ENCODE data around the gene AGBL4.

The AGBL4 gene

DNA sequence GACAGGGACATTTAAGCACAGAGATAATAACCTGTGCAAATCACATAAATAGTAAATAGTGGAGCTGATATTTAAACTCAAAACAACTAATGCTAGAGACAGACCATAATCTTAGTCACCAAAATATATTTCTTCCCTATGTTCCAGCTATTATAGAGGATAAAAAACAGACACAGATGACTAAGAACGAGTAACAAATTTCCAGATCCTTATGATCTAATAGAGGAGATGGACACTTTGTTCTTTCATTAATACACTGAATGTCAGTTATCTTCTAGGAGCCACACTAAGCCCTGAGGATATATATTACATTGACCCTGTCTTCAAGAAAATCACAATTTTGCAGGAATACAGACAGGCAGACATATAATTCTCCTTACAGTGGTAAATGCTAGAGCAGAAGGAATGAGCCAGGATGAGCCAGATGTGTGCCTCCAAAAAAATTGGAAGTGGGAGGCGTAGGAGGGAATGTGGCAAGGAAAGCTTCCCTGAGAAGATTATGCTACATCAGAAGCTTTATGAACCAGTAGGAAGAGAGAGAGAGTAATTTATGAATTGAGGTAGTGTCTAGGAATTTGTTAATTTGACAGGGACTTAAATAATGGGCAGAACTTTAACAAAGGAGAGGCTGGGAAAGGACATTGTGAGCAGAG is 851.7 kb downstream of the AGBL4 start:
- DNase-seq, result no peak

DNA sequence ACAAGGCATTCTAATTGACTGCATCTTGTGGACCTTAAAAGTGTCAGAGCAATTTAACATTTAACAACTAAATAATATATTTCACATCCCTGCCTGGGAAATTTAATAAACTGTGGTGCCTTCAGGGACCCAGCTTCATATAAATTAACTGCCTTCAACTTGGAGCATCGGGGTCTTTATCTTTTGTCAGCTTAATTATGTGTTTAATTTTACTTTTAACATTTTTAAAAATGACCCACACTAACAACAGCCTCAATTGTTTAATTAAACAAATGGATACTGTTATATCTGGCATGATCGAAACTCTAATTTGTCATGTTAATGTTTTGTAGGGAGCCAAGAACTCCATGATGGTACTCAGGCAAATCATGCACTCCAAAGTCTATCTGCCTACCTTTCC is 857.7 kb downstream of the AGBL4 start:
- DNase-seq, result no peak

DNA sequence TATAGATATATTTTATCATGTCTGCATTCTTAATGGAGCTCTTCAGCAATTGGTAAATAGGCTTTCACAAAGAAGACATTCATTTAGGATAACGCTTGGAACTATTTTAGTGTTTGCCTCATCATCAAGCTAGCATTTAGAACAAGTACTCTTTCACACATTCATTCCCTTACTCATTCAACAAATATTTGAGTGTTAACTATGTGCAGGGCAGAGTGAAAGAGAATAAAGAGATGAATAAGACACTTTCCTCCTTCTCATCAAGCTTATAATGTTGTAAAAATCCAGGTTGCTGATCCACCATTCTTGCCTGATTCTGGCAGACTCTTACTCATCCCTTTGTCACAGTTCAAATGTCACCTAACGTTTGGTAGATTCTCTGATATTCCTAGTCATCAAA is 860.7 kb downstream of the AGBL4 start:
- no peak for DNase-seq

DNA sequence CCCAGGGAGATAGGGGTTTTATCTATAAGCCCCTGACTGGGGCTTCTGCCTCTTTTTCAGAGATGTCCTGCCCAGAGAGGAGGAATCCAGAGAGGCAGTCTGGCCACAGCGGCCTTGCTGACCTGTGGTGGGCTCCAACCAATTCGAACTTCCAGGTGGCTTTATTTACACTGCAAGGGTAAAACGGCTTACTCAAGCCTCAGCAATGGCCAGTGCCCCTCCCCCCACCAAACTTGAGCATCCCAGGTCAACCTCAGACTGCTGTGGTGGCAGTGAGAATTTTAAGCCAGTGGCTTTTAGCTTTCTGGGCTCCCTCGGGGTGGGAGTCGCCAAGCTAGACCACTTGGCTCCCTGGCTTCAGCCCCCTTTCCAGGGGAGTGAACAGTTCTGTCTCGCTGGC is 863.1 kb downstream of the AGBL4 start:
- no peak for DNase-seq

DNA sequence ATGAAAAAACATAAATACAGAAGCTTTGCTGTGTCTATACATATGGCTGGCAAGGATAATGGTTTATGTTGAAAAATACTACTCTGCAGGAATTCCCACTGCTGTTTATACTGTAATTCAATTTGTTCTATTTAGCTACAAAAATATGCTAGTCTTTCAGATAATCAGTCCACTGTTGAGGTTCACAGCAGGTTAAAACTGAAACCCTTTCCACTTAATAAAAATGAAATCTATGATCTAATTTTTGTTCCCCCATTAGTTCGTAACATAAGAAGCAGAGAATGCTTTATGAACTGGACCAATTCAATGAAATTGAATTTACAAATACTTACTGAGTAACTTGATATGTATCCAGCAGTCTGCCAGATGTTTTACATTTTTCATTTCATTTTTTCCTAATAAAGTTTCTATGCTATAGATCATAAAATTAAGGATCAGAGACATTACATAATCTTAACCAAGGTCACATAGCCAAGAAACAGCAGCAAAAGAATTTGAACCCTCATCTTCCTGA is 887.0 kb downstream of the AGBL4 start:
- no peak for DNase-seq

DNA sequence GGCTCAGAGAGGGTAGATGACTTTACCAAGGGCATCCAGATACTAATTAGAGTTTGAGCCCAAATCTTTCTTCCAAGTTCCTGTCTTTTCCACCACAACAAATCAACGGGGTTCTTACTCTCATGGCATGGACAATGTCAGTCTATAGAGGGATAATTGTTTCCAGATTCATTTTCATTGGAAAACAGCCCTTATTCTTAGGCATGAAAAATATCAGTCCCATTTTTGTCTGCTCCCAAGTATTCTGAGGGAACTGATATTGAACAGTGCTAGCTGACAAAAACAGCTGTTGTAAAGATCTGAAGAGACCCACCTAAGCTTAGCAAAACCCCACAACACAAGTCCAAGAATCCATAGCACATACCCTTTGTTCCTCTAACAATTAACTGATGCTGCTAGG is 898.0 kb downstream of the AGBL4 start:
- no peak for DNase-seq

DNA sequence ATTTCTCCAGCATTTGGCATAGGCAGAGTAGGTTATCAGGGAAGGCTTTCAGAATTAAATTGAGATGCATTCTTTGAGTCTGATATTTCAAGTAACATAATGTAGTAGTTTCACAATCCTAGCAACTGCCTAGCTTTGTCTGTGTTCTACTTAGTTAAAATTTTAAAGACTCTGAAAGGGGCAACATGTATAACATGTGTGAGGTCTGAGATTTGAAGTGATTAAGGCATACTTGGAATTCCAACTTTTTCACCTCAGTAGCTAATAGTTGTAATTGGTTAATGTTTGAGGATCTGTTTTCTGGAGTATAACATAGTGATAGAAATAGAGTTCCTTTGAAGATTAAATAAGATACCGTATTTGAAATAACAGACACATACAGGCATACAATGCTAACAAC is 911.8 kb downstream of the AGBL4 start:
- DNase-seq, result peak; percentile 8

DNA sequence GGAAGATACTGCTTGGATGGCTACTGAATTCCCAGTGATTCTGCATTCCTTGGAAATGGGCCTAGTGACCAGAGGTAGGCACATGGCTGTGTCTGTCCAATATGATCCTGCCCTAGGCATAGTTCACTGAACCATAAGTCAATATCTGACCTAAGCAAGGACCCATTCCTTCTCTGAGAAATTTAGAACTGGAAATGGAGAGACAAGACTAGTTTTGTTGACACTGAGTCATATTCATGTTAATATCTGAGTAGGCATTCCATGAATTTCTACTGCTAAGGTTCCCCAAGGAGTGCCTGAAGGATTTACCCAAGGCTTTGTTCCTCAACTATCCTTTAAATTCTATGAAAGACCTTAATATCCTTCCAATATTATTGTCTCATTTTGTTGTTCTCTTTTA is 917.3 kb downstream of the AGBL4 start:
- DNase-seq, result no peak

DNA sequence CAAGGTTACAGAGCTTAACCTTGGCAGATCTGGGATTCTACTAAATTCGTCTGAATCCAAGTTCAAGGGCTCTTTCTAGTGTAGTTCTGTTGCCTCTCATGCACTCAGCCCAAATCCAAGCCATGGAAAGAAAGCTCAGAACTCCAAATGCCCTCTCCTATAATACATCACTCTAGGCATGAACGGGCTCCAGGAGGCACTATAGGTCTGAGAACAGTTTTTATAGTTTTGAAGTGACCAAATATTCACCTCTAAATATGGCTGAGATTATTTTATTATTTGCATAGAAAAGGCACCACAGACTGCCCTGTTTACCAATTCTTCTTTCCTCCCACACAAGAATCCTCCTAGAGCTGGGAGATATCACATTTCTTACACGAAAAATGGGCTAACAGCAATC is 919.2 kb downstream of the AGBL4 start:
- DNase-seq, result no peak

DNA sequence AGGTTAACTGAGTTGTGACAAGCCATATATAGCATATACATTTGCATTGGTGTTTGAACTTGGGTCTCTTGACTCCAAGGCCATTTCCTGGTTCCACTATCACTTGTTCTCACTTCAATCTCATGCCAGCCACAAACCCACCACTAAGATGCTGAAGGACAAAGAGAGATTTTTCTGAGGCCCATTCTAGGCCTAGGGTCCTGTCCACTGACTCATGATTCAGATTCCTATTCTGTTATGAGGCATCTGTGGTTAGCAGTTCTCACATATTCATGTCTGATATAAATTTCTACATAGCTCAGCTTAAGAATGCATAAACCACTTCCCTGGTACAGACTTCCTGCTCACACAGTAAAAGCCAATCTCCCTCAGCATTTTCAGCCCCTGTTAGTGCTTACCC is 921.0 kb downstream of the AGBL4 start:
- no peak for DNase-seq

DNA sequence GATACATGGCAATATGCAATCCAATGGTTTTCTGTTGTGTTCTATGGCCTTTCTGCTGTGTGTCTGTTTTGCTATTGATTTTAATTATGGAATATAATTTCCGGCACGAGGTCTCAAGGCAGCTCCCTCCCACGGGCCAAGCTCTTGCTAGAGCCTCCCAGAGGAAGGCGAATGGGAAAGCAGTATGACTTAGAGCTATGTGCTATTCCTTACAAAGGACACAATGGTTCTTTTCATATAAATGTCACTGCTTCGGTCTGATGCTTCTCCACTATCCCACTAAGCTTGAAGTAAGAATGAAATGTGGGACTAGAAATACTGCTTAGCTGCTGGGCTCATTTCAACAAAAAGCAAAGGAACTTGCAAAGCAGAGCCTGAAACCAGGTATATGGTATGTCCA is 924.9 kb downstream of the AGBL4 start:
- DNase-seq, result no peak

DNA sequence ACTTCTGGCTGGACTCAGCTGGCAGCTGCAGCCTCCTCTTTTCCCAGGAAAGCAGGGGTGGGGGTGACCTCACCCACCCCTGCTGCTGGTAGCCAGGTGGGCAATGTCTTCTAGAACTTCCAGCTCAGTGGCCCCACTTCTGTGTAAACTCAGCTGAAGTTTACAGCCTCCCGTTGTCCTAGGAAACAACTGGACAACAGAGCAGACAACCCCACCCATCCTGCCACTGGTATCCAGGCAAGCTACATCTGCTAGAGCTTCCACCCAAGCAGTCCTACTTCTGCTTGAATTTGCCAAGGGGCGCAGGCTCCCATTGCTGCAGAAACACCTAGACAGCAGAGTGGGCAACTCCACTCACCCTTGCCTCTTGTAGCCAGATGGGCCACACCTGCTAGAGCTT is 937.4 kb downstream of the AGBL4 start:
- no peak for DNase-seq

DNA sequence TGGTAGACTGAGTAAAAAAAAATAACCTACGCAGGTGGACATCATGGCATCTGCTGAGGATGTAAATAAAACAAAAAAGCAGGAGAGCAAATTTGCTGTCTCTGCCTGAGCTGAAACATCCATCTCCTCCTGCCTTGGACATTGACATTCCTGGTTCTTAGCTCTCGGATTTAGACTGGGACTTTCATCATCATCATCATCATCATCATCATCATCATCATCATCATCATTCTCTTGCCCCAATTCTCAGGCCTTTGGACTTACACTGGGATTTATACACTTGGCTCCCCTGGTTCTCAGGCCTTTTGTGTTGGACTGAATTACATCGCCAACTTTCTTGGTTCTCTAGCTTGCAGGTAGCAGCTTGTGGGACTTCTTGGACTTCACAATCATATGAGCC is 938.7 kb downstream of the AGBL4 start:
- DNase-seq, result no peak

DNA sequence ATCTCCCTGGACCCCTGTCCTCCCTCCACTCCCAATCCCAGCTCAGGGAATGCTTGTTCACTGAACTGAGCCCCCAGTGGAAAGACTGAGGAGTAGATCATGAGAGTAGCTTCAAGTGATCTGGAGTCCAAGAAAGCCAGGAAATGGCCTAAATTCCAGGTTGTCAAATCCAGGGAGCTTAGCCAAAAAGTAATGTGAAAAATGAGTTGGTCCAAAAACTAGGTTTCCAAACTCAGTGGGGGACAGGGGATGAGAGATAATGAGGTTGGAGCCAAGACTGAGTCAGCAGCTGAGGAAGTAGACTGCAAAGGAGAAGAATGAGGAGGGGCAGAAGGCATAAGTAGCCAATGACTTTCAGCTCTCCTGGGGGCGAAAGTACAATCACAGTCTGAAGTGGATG is 963.0 kb downstream of the AGBL4 start:
- peak; percentile 29 for DNase-seq

DNA sequence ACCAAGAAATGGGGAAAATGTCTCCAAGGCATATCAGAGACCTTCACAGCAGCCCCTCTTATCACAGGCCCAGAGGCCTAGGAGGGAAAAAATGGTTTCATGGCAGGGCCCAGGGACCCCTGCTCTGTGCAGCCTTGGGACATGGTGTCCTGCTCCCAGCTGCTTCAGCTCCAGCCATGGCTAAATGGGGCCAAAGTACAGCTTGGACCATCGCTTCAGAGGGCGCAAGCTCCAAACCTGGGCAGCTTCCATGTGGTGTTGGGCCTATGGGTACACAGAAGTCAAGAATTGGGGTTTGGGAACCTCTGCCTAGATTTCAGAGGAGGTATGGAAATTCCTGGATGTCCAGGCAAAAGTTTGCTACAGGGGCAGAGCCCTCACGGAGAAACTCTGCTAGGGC is 964.7 kb downstream of the AGBL4 start:
- no peak for DNase-seq

DNA sequence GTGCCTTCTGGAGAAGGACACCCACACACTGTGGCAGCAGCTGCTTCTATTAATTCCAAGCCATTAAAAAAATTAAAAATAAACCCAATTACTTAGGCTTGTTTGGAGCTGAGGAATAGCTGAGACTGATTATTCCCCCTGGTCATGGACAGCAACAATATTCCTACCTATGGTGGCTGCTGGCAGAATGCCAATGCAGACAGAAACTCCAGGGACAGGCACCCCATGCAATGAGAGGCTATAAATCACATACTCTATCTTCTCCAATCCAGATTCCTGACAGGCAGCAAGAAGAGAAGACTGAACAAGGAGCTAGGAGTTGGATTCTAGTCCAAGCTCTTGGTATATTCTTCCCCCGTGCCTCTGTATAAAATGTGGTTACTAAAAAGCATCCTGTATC is 971.7 kb downstream of the AGBL4 start:
- peak; percentile 32 for DNase-seq

DNA sequence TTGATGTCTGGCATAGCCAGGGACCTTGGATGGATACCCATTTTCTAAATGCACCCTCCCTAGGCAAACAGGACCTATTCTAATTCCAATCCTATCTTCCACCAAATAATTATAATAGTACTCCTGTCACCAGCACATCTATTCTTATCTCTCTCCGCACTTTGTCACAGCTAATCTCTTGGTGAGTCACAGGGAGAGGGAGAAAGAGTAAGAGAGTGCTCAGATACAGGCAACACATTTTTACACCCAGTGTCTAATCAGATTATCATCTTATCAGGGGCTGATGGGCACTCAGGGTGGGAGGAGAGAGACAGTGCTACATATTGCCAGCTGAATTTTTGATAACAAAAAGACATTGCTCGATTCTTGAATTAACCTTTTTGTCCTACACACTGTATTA is 972.1 kb downstream of the AGBL4 start:
- peak; percentile 47 for DNase-seq

DNA sequence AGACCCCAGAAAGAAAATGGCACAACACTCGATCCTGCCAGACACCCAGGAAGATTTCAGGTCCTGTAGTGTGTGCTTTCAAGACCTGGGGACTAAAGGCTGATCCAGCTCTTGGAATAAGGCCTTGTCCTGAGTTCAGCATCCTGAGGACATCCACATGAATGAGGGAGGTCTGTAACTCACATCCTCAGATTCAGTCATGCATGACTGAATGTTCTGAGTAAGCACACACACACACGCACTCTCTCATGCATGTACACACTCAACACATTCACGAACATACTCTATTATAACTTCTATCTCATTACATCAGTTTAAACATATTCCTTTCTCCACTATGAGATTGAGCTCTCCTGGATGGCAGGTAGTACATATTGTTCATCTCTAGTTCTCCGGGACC is 973.7 kb downstream of the AGBL4 start:
- DNase-seq, result no peak

DNA sequence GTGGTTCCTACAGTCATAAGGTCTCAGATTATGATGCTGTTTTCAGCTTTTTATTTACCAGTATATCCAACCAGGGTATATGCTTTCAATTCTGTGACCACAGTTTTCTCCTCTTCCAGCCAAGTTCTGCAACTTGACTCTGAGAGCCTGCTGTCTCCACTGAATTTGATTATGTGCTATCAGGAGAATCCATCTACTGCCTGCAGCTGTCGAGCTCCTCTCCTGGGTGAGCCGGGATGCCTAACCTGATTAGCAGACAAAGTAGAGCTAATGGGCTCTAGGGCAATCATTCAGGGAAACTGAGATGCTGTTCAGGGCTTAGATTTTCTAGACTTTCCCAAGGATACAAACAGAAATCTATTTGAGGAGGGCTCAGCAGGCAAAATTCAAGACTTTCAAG is 975.6 kb downstream of the AGBL4 start:
- DNase-seq, result peak; percentile 35

DNA sequence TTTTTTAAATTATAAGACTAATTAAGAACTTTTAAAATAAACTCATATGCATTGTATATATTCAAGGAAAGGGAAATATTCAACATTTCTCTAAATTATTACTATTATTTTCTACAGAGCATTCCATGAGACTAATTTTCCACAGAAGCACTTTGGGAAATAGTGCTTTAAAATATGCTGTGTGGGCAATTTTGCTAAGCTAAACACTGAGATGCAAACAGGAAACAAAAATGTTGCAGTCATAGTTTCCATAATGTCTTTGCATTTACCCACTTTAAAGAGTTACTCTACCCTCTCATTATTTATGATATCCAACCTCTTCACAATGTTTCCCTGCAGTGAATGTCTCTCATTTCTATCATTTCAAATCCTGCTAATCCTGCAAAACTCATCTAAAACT is 977.4 kb downstream of the AGBL4 start:
- no peak for DNase-seq

DNA sequence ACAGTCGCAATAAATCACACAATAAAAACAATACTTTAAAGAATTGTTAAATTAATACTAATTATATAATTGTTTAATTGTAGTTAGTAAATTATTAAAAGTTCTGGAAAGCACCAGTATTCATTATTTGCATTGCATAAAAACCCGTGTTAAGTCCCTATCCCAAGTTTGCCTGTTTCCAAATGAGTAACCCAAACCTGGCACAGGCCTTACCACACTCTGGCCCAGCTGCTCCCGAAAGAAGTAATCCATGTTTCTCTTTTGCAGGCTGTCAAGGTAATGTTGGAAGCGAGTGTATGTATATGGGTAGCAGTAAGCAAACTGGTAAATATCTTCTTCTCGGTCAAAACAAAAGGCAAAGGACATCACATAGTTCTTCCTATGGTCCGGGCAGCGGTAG is 978.4 kb downstream of the AGBL4 start:
- DNase-seq, result no peak

DNA sequence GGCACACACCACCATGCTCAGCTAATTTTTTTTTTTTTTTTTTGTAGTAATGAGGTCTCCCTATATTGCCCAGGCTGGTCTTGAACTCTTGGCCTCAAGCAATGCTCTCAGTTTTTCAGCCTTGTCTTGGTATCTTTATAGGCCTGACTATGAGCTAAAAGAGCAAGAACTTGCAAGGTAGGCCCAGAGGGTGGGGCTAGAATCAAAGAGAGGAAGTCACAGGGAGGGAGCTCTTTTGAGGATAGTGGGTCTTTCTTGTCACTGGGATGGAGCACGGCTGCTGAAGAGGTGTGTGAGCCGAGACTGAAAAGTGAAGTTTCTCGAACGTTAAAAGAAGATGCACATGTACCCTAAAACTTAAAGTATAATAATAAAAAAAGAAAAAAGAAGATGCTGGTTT is 987.1 kb downstream of the AGBL4 start:
- no peak for DNase-seq

DNA sequence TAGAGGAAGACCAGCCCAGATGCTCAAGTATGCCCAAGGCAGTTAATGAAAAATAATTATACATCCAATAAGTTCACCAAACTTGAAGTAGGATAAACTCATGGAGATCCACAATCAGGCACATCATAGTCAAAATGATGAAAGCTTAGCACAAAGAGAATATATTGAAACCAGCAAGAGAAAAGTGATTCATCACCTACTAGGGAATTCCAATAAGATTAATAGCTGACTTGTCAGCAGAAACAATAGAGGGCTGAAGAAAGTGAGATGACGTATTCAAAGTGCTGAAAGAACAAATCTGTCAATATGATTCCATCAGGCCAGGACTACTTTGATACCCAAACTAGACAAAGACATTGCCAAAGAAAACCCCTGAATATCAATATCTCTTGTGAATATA is 995.4 kb downstream of the AGBL4 start:
- no peak for DNase-seq

DNA sequence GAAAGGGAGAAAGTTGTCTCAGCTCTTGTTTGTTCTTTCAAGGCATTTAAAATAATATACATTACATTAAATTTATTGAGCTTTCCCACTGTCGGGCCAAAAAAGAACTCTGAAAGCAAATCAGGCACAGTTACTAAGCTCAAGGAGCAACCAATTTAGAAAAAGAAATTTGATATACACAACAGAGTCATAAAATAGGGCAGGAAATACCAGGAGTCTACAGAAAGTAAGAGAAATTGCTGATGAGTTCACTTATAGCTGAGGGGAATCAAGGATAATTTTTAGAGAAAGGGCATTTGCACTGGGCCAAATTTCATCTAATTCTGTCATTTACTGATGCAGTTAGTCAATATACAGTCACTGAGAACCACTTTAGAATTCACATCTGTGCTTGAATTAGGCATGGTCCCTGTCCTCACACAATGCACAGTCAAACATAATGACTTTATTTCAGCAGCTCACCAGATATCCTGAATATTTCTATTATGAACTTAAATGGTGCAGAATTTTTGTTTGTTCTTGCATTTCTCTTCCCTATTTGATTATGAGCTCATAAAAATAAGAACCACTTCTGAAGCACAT is 997.4 kb downstream of the AGBL4 start:
- no peak for DNase-seq
